ENCODE measurements around the gene SERP2.
A peak's percentile ranks its signal among the peaks of the same experiment; 100 is the strongest.
"Not testable (repeated sequence)": the region's sequence is repeated elsewhere in the genome, so short reads cannot be mapped to it uniquely, and the experiment has no call there.

SERP2 gene

DNA sequence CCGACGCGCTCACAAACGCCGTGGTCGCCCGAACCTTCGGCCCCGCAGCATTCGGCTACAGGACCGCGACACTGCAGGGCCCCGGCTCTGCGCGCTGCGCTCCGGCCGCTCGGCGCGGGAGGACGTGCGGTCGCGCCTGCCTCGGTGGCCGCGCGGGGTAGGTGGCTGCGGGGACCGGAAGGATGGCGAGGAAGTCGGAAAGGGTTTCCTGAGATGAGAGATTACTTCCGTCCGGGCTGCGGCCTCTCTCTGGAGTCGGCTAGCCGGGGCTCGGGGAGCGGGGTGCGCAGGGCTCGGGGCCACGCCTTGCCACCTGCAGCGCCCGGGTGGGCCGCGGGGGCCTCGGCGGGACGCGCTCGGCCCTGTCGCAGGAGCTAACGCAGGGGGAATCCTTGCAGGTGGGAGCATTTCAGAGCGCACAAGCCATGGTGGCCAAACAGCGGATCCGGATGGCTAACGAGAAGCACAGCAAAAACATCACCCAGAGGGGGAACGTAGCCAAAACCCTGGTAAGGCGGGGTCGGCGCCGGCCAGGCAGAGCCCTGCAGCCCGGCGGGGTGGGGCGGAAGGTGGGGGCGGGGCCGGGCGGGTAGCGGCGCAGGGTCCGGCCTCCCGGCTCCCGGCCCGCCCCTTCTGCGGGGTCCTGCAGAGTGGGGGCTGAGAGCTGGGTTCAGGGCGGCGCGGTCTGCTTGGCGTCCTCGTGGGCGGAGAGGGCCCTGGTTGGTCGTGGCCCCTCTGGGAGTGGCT, at the start of gene SERP2:
Gene SERP2, plus strand, starts transcription at position 224 of the 747 bp plus-strand sequence. Its CDS starts 202 bp downstream, at position 426.
- peak; percentile 10 for DNase-seq

DNA sequence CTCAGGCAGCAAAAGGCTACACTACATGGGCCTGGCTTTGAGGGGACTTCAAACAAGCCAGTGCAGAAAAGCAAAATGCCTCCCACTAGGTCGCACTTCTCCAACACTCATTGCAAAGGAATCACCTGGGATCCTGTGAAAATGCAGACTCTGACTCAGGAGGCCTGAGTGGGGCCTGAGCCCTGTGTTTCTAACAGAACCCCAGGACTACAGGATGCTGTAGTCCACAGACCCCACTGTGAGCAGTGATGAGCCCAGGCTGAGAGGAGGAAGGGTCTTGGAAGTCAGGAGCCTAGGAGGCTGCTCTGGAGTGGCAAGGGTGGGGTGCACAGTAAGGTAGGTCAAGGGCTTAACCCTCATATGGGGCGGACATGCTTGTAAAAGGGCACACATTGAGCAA, 46.7 kb upstream of the SERP2 start:
- DNase-seq = no peak

DNA sequence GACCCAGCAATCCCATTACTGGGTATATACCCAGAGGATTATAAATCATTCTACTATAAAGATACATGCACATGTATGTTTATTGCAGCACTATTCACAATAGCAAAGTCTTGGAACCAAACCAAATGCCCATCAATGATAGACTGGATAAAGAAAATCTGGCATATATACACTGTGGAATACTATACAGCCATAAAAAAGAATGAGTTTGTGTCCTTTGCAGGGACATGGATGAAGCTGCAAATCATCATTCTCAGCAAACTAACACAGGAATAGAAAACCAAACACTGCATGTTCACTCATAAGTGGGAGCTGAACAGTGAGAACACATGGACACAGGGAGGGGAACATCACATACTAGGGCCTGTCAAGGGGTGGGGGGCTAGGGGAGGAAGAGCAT, 44.6 kb upstream of the SERP2 start:
- not testable (repeated sequence) for DNase-seq

DNA sequence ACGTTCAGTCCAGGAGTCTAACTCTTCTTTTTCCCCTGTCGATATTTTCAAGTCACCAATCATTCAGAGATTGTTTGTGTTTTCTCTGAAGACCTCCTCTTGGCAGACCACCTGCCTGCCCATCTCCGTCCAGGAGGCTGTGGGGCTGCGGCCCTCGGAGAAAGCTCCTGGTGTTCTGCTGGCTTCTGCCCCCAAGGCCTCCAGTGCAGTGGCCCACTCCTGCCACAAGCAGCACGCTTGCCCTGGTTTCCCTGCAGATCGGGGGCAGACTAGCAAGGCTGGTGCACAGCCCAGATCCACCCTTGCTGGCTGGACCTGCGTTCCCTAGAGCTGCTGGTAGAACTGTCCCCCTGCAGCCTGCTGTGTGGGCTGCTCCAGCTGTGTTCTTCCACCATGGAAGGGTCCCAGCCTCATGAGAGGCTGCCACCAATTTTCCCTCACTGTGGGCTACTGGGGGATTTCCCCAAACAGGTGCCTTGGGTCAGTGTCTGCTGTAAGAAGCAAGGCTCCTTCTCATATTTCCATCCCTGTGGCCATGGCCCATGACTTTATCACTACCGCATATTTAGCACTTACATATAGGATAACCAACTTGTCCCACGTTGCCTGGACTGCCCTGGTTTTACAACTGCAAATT, 43.6 kb upstream of the SERP2 start:
- DNase-seq = no peak

DNA sequence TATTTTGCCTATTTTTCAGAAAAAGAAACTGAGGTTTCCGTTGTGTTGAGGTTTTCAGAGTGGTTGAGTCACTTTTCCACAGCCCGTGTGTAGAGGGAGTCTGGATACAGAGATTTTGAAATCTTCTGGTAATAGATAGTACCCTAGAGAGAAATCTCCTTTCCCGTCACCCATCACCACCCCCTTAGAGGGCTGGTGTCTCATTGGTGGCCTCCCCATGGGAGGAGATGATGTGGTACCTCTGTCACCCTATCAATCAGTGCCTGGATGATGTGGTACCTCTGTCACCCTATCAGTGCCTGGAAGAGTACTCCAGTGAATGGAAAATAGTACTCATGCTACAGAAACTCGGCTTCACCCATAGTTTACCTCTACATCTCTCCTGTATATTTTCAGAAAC, 42.2 kb upstream of the SERP2 start:
- DNase-seq = peak; percentile 26

DNA sequence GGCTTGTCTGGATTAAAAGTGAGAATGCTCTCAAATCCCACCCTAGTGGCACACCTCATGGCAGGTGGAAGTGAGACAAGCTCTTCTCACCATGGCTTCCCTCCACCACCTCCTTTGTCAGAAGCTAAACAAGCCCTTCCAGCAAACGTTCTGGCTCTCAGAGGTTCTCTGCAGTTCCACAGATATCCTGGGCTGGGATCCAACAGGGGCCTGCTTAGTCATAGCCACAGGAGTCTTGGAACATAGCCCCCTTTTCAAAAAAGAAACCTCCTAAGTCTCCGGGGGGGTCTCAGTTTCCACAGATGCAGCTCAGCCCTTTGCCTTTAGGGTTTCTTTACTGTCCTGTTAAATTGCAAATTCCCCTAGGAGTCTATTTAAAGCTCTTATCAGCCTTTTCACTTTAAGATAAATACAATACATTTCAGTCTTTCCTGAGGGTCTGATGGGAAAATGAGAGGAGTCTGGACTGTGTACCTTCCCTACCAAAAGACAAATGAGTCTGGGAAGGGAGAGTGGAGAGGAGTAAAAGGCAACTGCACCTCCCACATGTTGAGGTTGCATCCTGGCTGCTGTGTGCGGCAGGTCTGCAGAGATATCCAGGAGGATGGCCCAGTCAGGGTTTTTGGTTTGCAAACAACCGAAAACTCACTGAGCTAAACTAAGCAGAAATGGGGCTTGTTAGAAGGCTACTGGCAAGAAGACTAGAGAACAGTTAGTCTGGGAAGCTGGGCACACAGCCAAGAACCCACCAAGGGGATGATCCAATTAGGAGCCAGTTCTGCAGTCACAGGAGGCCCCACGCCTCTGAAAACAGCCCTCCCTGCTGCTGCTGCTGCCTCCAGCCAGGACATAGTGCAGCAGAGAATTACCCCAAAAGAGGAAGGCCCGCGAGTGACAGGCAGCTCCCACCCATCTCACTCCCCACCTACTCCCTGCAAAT, 41.4 kb upstream of the SERP2 start:
- DNase-seq = no peak

DNA sequence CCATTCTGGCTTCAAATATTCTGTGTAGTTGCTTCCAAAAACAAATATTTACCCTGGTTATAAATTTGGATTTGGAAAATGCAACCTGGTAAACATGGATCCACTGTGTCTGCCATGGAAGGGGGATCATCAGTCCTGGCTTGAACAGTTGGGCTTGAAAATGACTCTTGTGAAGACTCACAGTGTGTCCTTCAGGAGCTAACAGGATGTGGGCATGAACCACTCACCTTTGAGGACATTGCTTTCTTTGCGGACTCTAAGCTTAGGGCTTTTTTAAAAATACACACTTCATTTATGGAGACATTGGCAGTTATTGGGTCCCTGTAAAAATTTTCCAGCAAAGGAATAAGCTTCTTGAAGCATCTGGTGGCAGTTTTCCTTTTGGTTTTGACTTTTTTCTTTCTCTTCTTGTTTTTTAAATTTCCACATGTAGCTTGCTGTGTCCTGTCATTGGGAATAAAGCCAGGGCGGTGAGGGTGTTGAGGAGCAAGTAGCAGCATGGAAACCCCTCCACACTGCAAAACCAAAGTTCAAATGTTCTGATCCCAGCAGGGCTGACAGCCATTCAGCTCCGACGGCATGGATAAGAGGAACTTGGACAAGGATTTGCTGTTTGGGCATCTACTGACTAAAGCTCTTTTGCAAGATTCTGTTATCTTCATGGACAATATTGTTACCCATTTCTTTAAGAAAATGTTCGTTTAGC, 39.5 kb upstream of the SERP2 start:
- no peak for DNase-seq

DNA sequence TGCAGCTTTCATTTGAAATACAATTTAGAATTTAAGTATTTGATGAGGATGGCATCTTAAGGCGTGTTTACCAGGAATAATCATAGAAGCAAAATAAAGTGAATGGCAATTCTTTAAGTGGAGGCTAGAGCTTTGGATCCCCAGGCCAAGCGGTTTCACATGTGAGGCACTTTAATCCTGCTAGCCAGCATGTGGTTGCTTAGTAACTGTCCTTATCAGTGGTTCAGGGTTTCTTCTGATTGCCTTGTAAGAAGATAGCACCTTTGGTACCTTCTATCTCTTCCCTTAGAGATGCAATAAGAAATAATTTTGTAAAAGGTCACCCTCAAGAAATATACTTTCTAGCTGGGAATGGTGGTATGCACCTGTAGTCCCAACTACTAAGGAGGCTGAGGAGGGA, 38.9 kb upstream of the SERP2 start:
- no peak for DNase-seq

DNA sequence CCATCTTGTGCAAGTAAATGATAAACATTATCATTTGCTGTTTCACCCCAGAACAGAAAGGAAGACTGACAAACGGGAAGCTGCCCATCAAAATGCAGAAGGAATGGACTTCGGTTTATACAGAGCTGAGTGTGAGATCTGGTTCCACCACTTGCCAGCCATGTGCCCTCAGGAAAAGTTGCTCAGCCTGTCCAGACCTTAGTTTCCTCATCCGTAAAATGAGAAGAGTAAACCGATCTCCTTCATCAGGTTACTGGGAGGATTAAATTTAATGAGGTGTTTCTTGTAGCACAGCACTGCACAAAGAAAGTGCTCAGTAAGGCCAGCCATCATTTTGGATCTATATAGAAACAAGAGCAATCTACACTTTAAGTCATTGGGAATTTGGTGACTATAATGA, 36.7 kb upstream of the SERP2 start:
- DNase-seq = no peak

DNA sequence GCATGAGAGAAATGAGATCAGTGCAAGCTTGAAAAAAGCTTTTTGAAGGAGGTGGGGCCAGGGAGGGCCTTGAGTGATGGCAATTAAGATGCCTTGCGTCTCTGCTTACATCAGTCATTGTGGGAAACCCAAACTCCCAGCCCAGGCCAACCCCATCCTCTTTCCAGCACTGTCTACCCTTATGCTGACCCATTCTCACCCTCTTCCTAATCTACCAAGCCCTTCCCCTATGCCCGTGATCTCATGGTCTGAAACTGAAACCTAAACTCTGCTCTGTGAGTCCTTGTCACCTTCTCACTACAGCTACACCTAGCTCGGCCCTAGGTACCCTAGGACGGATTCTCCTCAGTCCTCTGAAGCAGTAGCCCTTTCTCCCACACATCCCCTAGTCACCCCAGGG, 36.0 kb upstream of the SERP2 start:
- DNase-seq = no peak

DNA sequence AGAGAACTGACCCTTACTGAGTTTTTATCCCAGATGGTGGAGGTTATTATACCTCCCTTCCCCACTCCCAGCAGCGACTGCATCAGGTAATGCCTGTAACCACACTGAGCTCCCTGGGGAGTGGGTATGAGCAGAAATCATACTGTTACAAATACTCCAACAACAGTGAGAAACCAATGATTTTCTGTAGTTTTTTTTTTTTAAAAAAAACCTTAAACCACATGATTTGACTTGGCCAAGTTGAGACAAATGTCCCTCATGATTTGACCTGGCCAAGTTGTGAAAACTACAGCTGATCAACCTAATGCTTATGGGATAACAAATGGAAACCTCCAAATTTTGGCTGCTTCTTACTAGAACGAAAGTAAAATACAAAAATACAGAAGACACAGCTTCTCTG, 33.1 kb upstream of the SERP2 start:
- no peak for DNase-seq

DNA sequence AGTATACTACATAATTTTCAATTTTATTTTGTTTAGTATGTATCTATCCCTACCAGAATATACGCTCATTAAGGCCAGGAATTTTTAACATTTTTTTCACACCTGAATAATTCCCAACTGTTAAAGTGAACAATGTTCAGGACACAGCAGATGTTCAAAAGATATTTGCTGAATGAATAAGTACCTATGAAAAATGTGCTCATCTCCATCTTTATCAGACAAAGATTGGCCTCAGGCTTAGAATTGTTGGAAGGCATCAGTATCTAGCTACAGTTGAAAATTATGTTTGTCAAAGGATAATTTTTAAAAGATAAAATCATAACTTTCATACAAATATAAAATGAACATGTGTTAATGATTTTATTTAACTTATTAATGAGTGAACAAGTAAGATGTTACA, 30.9 kb upstream of the SERP2 start:
- no peak for DNase-seq

DNA sequence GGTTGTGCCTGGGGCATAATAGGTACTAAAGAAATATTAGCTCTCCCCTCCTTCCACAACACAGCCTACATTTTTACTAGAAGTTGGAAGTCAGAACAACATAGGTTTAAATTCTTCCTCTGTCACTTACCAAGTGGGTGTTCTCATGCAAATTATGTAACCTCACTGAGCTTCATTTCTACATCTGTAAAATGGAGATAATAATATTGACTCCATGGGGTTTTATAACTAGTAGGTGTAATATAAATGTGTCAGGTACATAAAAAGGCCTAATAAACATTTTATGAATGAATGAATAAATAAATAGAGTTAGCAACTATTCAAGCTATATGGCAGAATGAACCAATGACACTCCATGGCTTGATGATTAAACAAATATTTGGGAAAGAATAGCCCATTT, 27.1 kb upstream of the SERP2 start:
- no peak for DNase-seq

DNA sequence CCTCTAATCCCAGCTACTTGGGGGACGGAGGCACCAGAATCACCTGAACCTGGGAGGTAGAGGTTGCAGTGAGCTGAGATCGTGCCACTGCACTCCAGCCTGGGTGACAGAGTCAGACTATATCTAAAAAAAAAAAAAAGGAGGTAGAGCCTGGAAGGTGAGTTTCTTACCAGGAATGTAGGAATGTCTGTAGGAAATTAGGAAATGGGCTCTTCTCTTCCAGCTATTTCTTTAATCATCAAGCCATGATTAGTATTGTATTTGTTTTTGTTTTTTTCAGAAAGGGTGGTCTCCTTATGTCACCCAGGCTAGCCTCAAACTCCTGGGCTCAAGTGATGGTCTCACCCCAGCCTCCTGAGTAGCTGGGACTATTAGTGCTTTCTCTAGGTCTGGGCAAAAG, 26.3 kb upstream of the SERP2 start:
- no peak for DNase-seq

DNA sequence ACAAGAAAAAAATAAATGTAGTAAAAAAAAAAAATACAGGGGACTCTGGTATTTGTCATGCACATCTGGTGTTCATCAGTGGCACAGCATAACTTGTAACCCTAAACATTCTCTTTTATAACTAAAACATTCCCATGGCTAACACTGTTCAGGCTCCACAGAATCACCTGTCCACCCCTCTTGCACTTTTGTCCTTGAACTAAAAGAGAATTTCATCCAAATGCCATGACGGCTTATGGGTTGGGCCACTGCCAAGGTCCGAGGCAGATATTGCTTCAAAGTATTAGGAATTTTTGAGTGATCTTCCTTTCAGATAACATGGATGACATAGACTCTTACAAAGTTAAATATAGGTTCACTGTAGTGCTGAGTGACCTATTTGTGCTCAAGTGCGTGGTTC, 25.7 kb upstream of the SERP2 start:
- DNase-seq = no peak

DNA sequence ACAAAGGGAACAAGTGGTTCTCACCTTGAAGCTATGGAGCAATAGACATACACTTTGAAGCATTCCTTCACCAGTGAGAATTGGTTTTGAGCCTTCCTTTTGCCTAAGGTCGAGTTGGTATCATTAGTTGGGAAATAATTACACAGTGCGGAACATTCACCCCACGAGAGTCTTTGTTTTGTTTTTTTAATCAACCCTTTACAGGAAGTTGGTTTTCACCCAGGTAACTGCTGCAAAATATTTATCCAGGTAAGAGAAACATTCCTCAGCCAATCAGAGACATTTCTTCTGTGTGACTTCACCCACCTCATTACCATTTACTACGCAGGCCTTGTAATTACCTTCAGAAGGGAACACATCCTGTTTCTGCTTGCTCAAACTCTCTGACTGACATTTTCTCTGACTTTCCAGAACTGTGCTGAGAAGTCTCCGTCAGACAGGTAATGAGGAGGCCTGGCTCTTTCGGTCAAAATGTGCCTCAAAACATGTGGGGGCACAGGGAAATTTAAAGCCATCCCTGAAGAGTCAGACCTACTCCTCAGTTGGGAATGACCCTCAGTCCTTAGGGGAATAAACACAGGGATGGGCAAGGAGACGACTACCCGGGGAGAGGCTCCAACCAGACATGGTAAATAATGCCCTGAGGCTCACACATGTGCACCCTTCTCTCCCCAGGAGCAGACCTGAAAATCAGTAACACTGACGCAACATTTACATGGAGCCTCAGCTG, 22.7 kb upstream of the SERP2 start:
- no peak for DNase-seq

DNA sequence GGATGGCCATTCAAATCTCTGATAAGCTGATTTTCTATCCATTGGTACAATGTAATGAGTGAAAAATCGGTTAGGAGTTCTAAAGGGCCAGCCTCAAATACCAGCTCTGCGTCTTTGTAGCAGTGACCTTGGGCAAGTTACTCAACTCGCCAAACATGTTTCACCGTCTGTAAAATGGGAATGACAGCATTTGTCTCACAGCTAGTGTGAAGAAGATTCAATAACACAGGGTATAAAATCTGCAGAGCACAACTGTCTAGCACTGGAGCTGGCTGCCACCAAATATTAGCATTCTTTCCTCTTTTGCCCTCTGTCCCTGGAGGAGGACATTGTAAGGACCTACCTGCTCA, 22.1 kb upstream of the SERP2 start:
- DNase-seq = no peak

DNA sequence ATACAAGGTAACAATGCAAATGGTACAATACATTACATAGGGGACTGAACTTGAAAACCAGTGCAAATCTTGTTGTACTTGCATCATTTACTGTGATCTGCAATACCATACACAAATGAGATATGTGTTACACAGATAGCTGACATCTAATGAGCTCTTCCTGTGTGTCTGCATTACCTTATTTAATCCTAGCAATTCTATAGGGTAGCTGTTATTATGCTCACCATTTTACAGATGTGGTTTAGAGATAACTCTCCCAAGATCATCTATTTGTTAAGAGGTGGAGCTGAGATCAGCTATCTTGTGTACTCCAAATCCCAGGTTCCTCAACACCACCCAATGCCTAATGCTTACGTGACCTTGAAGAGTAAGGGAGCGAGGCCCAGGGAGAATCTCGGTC, 21.4 kb upstream of the SERP2 start:
- no peak for DNase-seq

DNA sequence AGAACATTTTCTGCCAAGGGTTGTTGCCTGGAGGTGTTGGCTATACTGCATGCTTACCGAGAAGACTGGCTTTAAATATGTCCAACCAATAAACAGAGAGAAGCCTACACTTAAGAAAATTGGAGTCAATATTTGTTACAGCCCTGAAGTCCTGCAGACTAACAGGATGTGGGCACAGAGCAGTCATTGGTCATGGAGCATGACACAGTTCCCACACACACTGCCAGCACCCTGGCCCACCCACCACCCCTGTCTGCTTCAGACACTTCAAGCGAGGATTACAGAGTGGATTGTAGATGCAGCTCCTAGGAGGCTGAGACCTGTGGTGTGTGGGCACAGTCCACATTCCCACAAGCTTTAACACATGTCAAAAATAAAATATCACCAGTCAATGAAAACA, 21.0 kb upstream of the SERP2 start:
- DNase-seq = no peak

DNA sequence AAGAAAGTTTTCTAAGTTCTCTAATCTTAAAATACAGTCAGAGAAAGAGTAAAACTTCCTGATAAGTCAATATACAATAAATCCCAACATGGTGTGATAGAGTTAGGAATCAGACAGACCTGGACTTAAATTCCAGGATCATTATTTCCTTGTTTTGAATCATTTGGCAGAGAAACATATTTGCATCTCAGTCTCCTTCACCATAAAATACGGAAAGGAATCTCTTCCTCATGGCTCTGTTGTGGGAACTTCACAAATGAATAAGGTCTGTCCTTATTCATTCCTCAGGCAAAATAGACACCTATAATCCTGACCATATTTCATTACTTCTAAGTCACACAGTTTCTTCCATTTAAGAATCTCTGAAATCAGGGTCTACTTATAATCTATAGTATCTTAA, 19.3 kb upstream of the SERP2 start:
- no peak for DNase-seq

DNA sequence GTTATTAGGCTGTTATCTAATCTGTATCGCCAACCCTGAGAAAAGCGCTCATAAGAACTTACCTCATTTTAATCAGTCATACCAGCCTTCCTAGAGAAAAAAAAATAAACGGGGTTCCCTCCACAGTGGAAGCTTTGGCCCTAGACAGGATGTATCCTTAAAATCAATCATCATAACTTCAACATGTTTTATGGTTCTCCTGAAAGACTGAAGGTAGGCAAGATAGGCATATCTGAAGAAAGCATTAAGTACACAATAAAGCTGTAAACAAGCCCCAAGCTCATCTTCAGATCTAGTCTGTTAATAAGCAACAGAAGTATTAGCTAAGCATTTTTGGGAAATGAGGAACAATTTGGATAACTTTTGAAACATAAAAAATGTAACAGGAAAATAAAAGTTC, 18.7 kb upstream of the SERP2 start:
- no peak for DNase-seq

DNA sequence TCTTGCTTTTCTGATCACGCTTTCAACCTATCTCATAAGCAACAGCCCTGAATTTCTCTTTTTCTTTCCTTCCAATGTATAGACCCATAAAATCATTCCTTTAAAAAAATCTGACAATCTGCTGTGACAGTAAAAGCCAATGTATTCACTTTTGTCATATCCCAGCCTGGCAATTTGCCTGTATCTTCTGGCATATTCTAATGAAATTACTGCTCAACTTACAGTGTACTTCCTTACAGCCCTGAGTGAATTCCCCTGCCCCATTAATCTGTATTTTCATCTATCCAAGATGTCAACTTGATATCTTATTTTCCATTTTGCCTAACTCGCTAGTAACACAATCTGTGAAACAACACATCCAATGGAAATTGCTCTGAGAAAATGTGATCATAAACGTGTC, 18.0 kb upstream of the SERP2 start:
- DNase-seq = no peak

DNA sequence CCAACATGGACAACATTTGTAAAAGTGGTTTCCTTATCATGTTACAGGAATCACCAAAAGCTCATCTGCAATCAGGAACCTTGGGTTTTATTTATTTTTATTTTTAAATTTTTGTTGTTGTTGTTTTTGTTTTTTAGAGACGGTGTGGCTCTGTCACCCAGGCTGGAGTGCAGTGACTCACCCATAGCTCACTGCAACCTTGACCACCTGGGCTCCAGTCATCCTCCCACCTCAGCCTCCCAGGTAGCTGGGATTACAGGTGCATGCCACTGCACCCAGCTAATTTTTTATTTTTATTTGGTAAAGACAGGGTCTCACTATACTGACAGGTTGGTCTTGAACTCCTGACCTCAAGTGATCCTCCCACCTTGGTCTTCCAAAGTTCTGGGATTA, 13.6 kb upstream of the SERP2 start:
- no peak for DNase-seq

Data from activated CD4-positive, alpha-beta T cell treated with anti-CD3 and anti-CD28 coated beads, Interleukin-2, amount 50 U/mL, for 16 hours (primary cell).